ENCODE measurements around the gene PARD3.

DNA sequence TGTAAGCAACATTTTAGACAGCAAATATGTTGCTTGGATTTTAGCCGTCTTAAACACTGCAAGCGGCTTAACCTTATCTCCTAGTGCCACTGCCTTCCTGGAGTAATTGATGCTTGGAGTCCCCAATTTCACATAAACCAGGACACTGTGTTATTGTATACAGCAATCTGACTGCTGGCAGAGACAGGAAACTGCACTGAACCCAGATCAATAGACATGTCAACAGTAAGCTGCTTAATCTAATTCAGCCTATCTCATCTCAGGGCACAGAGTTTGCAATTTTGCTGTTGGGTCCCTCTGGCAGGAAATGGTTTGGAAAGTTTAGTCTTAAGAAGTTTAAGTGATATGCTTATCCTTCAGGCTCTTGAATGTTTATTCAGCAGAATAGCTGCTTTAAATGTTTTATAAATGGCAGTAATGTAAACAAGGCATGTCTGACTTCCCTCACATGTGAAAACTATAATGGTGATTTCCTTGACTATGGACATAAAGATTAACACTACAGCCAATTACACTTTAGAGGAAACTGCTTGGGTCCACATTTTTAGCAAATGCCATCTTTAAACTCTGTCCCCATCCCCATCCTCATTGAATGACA lies 598.6 kb downstream of the PARD3 start:
- TF ChIP-seq, protein P1, sequence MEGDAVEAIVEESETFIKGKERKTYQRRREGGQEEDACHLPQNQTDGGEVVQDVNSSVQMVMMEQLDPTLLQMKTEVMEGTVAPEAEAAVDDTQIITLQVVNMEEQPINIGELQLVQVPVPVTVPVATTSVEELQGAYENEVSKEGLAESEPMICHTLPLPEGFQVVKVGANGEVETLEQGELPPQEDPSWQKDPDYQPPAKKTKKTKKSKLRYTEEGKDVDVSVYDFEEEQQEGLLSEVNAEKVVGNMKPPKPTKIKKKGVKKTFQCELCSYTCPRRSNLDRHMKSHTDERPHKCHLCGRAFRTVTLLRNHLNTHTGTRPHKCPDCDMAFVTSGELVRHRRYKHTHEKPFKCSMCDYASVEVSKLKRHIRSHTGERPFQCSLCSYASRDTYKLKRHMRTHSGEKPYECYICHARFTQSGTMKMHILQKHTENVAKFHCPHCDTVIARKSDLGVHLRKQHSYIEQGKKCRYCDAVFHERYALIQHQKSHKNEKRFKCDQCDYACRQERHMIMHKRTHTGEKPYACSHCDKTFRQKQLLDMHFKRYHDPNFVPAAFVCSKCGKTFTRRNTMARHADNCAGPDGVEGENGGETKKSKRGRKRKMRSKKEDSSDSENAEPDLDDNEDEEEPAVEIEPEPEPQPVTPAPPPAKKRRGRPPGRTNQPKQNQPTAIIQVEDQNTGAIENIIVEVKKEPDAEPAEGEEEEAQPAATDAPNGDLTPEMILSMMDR (IDR thresholded peaks at IDR 0.05), result no peak
- no peak for TF ChIP-seq POLR2A (IDR thresholded peaks at IDR 0.05)
